HG03064 (cell line): ENCODE measurements around the gene RPTOR.
"Not testable (repeated sequence)": the region's sequence is repeated elsewhere in the genome, so short reads cannot be mapped to it uniquely, and the experiment has no call there.

ENCODE experiments used
- ATAC-seq: cut with Tn5 transposase; IDR thresholded peaks from one replicate; pipeline ENCODE4 v1.9.1; 2021; ENCODE audit warnings: low read depth; ENCODE audit not compliant: unreplicated experiment

The RPTOR gene

GRCh38 chr17:80864751-80865150 is 320.1 kb downstream of the RPTOR start:
- ATAC-seq = no peak

- no peak for ATAC-seq
Measured at GRCh38 chr17:80866050-80866793, 321.6 kb downstream of the RPTOR start.

DNA sequence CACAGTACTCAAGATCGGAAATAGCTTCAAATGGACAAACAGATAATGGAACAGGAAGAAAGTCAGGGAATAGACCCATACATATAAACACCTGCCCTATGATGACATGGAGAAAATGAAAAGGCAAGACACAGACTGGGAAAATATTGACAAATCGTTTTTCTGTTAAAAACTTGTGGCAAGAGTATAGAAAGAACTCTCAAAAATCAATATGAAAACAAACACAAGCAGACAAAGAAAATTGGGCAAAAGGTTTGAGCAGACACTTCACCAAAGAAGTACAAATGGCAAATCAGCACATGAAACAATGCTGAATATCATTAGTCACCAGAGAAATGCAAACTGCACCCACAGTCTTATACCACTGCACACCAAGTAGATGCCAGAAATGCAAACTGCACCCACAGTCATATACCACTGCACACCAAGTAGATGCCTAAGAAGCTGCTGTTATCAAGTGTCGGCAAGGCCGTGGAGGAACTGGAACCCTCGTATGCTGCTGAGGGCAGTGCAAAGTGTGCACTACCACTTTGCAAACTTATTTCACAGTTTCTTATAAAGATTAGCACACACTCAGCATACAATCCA is 323.5 kb downstream of the RPTOR start:
- no peak for ATAC-seq

- ATAC-seq = no peak
Measured at GRCh38 chr17:80869481-80870145, 325.0 kb downstream of the RPTOR start.

DNA sequence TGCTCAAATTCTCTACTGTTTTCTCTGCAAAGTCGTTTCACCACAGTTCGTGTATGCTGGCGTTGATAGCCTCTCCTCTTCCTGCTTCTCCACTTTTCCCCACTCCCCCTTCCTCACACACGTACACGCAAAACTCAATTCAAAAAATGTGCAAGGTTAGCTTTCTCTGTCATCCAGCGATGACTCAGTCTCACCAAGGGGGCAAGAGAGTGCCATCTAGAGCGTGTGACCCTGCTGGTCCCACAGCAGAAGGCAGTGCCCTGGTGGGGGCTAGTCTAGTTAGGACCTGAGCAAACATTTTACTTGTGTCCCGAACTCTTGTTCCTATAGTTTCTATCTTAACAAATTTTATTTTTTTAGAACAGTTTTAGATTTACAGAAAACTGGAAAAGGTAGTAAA is 325.8 kb downstream of the RPTOR start:
- no peak for ATAC-seq

GRCh38 chr17:80871341-80871740 is 326.7 kb downstream of the RPTOR start:
- ATAC-seq = no peak

GRCh38 chr17:80872001-80872500 is 327.4 kb downstream of the RPTOR start:
- no peak for ATAC-seq

GRCh38 chr17:80872501-80873306 is 328.1 kb downstream of the RPTOR start:
- ATAC-seq = no peak

GRCh38 chr17:80873307-80873951 is 328.8 kb downstream of the RPTOR start:
- no peak for ATAC-seq

- ATAC-seq = no peak
Measured at GRCh38 chr17:80874866-80875445, 330.3 kb downstream of the RPTOR start.

DNA sequence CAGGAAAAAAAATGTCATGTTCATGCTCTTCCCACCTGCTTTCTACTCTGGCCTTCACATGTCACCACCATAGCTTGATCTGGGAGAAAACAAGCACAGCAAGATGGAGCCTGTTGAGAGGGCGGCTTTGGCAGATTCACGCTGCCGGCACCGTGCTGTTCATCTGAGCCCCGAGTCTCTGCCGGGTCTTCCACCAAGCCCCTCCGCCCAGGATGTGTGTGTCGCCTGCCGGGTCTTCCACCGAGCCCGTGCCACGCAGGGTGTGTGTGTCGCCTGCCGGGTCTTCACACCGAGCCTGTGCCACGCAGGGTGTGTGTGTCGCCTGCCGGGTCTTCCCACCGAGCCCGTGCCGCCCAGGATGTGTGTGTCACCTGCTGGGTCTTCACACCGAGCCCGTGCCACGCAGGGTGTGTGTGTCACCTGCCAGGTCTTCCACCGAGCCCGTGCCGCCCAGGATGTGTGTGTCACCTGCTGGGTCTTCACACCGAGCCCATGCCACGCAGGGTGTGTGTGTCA is 330.9 kb downstream of the RPTOR start:
- not testable (repeated sequence) for ATAC-seq

DNA sequence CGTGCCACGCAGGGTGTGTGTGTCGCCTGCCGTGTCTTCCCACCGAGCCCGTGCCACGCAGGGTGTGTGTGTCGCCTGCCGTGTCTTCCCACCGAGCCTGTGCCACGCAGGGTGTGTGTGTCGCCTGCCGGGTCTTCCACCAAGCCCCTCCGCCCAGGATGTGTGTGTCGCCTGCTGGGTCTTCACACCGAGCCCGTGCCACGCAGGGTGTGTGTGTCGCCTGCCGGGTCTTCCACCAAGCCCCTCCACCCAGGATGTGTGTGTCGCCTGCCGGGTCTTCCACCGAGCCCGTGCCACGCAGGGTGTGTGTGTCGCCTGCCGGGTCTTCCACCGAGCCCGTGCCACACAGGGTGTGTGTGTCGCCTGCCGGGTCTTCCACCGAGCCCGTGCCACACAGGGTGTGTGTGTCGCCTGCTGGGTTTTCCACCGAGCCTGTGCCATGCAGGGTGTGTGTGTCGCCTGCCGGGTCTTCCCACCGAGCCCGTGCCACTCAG is 331.9 kb downstream of the RPTOR start:
- ATAC-seq = not testable (repeated sequence)

- peak; percentile 84 for ATAC-seq
Measured at GRCh38 chr17:80876950-80877728, 332.5 kb downstream of the RPTOR start.

DNA sequence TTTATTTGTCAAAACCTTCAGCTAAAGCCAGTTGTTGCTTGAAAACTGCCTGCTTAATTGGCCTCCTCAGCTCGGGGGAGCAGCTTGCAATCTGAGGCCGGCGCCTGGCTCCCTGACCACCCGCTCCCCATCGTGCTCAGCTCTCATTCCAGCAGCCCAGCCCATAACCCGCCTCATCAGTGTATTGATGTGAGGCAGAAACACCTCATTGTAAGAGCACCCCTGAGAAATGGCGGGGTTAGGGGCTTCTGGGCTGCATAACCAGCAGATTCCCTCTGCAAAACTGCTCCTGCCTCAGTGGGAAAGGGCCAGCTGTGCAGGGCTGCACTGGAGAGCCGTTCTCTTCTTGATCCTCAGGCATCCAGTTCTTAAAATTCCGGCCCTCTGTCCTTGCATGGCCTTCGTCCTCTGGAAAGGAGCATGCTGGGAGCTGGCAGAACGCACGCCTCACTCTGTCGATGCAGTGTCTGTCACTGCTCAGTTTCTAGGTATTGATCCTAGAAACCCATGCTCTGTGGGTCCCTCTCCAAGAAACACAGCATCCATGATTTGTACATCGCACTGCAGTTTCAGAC is 333.2 kb downstream of the RPTOR start:
- no peak for ATAC-seq

DNA sequence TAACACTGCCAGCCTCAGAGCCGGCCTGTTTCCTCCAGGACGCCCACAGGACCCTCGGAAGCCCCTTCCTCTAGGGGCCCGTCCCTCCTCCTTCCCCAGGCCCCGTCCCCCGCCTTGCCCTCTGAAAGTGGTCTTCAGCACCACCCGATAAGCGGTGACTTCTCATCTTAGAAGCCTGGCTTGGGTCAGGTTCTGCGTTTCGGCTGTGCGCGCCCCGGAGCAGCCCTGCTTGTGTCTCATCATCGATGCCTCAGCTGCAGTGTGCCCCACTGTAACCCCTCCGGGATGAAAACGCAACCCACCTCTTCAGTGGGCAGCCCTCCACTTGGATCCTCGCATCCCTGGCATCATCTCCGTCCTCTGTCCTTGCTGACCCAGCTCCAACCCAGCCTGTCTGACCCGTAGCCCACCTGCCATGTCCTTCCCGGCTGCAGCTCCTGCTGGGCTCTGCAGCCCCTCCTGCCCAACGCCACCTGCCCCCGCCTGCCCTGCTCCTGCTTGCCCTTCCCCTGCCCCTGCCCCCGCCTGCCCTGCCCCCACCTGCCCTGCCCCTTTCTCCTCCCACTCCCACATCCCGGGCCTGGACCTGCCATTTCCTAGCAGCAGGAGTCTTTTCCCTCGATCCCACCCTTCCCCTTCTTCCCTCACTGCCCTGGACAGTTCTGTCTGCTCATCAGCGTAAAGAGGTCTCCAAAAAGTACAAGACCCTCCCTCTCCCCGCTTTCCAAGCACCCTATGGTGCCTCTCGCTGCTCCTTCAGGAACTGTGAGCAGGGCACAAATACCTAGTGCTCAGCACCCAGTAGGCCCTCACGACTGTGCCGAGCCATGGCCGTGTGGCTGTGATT is 334.5 kb downstream of the RPTOR start:
- no peak for ATAC-seq

- no peak for ATAC-seq
Measured at GRCh38 chr17:80879723-80880647, 335.3 kb downstream of the RPTOR start.

- ATAC-seq = no peak
Measured at GRCh38 chr17:80880648-80880985, 336.0 kb downstream of the RPTOR start.
